NCI-H524 treated with DMSO at 0.1 percent for 48 hours (cell line): ENCODE data around the gene TSPAN9.

Experiments
- DNase-seq: peaks from one replicate; lab custom pipeline; 2025; lab: John Stamatoyannopoulos, UW

TSPAN9 gene

DNA sequence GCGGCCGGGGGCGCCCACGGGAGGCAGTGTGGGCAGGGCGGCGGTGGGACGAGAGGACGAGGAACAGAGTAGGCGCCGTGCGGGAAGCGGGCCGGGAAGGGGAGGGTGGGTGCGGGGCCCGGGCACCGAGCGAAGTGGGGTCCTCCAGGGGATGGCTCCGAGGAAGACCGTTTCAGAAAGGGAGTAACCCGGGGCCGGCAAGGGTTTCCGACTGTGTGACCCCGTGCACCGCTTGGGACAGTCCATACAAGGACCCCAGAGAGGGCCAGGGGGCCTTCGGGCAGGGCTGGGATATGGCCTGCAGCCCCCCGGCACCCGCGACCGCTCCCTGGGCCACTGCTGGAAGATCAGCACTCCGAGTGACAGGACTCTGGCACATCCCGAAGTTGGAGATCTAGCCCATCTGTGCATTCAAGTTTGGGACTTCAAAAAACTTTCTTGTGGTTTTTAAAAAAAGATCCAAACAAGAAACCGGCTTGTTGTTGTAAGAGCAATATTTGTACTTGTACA lies 448 bp downstream of the TSPAN9 start:
- no peak for DNase-seq

DNA sequence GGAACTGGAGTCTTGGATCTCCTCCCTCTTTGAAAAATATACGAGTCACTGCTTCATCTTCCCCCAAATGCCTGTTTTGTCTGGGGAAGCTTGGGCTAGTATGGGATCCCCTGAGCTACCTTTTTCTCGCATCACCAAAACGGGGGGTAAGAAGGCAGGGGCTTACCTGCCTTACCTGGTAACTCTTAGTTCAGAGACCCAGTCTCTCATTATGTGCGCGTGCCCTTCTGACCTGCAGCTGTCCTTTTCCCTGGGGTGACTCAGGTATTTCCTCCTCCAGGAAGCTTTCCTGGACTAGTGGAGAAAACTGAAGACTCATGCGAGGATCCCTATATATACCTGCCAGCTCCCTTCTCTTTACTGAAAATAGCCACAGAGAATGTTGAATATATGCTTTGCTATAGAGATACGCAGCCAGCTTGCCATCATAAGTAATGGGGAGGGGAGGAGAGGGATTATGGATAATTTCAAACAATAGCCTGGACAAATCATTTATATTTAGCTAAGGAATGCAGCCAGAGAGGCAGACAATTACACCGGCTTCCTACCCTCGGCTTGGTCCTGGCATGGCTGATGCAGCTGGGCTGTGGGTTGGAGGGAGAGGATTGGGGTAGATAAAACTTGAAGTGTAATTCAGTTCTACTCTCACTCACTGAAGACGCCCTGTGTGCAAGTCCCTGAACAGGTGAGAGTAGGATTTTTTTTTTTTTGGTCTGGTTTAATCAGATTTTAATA lies 1.1 kb downstream of the TSPAN9 start:
- no peak for DNase-seq

DNA sequence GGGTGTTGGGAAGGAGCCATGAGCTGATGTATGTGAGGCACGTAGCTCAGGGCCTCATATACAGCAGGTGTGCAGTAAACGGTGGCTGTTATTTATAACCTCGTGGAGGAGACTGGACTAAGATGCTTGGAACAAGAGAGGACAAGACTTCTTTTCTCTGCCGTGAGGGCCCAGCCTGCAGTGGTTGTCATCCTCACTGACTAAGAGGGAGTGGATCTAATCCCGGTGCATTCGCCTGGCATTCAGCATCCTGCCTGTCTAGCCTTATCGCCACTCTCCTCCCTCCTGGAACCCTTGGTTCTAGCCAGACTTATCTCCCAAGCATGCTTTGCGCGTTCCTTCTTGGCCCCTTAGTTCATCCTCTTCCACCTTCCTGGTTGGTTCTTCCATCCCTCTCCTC lies 3.9 kb downstream of the TSPAN9 start:
- no peak for DNase-seq

DNA sequence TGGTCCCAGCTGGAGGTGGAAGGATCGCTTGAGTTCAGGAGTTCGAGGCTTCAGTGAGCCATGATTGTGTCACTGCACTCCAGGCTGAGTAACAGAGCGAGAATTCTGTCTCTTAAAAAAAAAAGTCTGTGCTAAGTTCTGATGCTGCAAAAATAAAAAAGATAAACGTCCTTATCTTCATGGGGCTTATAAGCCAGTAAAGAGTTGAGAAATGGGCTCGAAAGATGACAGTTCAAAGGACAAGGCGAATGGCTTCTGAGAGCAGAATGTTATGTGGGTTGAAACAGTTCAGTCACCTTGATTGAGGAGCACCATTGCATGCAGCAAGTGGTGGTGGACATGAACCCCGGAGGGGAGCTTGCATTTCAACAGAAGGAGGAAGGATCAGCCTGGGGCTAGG lies 4.7 kb downstream of the TSPAN9 start:
- no peak for DNase-seq

DNA sequence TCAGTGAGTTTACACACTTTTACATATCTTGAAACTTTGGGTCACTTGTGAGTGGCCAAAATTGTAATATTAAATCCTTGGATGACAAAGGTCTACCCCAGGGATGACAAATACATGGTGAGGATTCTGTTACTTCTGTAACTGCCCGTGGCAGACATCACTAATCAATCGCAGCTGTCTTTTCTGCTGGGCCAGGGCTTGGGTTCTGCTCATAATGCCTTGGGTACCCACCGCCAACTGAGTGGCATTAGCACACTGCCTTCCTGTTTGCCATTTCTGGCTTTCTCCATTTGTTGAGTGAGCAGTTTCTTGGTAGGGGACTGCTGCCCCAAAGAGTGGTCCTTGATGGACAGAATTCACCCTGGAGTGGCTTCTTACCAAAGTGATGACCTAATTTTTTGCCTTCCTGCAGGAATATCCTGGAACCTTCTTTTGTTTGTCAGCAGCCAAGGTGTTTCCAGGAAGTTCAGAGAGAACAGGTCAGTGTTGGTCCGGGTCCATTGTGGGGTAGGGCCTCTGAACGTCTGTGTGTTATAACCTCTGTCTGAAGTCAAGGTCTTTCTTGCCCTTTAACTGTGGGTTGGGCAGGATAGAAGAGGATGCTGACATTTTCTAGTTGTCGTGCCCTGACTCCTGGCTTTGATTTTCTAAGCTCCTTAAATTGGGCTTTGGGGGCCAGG lies 6.2 kb downstream of the TSPAN9 start:
- DNase-seq: no peak

DNA sequence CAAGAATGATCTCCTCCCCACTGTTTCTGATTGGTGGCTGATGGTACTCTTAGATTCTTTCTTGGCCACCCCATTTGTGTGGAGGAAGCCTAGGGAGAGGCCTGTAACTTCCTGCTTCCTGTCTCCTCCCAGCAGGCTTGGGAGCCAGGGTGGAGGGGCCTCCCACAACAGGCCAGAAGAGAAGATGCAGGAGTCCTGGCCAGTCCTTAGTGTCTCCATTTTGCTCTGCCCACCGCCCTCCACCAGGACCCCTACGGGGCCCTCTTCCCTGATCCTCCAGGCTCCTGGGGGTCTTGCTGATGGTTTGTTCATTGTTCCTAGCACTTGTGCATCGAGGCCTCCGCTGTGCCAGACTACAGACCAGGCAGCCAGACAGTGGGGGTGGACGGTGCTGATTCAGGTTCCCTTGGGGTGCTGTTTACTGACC lies 6.8 kb downstream of the TSPAN9 start:
- no peak for DNase-seq

DNA sequence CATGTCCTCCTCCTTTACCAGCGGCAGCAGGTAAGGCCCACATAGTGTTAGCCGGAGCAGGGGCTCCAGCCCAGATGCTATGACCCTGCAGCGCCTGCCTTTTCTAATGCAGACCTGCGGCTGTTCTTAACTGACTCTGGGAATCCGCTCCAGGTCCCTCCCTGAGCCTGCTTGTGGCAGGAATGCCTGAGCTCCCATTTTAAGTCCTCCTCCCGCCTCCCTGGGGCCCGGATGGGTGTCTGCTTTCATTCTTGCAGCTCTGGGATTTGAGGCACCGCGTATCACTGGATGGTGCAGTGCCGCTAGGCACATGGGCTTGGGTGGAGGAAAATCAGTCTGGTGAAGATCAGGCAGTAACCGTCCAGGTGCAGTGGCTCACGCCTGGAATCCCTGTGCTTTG lies 7.6 kb downstream of the TSPAN9 start:
- DNase-seq: no peak

DNA sequence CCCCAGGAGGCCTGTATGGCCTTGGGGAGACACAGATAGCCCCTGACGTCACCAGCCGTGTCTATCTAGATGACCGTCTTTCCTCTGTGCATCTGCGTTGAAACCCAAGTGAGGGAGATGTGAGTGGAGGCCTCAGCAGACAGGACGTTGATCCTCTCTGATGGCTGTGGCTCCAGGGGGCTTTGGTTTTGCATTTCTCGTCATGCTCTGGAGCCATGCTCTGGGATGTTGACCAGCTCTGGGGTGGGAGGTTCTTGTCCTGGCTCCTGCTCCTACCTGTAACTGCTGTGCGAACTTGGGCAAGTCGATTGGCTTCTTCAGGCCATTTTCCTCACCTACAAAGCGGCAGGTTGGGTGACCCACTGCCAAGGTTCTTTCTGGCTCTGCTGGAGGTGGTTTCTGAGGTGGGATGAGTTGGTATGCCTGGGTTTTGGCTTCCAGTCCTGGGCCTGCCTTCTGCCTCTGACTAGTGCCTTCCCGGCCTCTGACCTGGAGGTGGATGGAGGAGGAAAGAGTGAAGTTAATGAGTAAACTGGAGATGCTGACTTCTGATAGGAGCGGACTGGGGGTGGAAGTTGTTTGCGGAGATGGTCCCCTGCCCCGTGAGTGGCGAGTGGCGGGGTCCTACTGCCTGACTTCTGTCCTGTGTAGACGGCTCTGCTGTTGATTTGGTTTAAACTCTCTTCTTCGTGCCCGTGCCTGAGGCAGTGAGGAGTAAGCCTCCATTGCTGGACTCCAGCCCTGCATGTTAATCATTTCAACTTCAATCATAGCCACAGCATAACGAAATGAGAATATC lies 8.4 kb downstream of the TSPAN9 start:
- DNase-seq: no peak

DNA sequence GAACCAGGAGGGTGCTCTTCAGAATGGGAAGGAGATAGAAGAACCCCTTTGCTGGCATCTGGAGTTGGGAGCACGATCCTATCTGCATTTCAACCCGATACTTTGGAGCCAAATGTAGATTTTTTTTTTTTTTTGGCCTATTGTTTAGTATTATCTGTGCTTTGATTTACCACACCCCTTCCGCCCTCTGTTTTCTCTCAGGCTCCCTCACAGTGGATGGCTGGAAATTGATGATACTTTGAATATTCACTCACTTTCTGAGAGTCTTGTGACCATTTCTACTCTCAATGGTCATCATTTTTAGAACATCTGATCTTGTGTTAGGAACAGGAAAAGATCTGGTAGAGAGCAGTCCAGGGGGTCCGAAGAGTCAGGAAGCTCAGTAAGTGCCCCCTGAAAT lies 9.0 kb downstream of the TSPAN9 start:
- no peak for DNase-seq

DNA sequence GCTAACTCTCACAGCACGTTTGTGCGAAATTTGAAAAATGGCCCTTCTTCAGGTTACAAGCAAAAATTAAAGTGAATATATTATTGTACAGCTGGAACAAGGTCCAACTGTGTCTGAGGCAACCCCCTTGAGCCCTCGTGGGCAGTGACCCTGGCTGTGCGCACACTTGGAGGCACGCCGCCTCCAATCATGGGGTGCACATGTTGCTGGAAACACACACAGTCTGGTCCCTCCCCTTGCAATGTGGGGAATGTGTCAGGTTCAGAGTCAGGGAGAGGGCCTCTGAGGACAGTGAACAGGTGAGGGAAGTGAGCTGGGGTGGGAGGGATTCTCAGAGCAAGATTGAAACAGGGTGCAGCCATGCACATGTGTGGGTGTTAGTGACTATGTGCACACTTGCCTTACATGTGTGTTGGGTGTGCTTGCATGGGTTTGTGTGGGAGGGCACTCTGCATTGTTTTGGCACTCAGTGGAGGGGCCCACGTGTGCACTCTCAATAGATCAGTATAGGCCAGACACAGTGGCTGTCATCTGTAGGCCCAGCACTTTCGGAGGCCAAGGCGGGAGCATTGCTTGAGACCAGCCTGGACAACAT lies 9.6 kb downstream of the TSPAN9 start:
- no peak for DNase-seq

DNA sequence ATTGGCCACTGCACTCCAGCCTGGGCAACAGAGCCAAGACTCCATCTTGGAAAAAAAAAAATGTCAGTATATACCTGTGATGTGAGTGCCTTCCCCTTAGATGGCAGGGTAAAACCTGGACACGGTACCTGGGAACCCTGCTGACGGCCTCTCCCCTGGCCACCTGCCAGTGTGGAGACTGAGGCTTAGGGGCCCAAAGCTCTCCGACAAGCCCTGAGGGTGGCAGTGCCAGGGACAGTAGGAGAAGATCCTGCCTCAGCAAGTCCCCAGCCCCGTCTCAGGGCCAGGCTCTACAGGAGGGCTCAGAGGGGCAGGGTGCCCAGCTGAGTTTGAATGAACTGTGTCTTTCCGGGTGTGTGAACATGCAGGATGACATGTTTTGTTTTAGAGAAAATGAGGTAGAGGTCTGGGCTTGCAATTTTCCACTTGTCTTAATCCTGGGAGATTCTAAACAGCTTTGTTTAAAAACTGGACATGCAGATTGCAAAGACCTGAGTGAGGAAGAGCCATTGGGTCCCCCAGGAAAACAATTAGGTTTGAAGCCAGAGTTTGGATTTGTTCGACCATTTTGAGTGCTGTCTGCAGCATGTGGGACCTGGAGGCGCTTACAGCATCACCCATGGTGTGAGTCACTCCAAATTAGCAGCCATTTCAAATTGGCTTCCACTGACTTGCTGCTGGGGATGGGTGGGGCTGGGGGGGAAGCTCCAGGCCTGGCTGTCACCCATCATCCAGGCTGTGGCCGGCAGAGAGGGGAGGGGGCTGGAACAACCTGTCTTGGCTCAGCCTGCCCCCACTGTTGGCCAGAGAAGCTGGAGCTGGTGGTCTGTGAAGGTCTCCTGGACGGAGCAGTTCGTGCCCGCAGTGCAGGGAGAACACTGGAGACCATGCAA lies 10.8 kb downstream of the TSPAN9 start:
- no peak for DNase-seq

DNA sequence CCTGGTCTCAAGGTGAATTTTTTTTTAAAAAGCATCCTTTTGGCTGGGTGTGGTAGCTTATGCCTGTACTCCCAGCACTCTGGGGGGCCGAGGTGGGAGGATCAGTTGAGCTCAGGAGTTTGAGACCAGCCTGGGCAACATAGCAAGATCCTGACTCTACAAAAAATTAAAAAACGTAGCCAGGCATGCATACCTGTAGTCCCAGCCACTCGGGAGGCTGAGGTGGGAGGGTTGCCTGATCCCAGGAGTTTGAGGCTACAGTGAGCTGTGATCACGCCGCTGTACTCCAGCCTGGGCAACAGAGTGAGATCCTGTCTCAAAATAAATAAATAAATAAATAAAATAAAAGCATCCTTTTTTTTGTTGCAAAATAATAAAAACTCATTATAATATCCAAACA lies 12.4 kb downstream of the TSPAN9 start:
- DNase-seq: no peak

DNA sequence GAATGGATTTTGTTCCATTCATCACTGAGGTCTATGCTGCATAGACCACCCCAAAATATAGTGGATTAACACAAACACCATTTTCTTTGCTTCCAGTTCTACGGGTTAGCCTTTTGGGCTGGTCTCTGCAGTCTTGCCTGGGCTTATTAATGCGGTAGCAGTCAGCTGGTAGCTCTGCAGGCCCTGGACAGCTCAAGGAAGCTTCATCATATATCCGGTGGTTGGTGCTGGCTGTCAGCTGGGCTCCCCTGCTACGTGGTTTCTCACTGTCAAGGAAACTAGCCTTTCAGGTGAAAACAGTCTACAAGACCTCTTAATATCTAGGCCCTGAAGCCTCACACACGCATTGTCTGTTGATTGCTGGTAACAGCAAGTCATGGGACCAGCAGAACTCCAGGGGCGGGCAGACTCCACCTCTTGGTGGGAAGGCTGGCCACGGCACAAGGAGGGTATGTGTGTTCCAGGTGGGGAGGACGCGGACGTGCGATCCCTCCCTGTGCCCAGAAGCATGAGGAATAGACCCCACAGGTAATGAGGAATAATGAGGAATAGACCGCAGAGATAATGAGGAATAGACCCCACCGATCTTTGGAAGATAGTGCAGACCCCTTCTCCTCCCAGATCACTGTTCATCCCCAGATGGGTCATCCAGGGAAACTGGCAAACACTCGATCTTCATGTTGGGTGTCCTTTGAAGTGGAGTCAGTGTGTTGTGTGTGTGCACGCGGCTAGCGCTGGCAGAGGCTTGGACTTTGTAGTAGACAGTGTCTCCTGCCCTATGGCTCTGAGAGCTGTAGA lies 13.3 kb downstream of the TSPAN9 start:
- DNase-seq: no peak

DNA sequence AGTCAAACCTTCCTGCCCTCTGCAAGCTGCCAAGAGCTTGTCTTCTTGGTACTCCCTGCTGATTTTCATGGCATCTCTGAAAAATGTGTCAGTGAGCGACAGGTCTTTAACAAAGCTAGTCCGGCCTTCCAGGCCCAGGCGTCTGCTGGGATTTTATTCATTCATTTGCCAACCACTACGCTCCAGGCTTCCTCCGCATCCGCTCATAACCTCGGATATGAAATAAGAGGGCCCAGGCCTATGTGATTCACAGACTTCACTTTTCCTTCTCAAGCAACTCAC lies 13.8 kb downstream of the TSPAN9 start:
- DNase-seq: no peak

DNA sequence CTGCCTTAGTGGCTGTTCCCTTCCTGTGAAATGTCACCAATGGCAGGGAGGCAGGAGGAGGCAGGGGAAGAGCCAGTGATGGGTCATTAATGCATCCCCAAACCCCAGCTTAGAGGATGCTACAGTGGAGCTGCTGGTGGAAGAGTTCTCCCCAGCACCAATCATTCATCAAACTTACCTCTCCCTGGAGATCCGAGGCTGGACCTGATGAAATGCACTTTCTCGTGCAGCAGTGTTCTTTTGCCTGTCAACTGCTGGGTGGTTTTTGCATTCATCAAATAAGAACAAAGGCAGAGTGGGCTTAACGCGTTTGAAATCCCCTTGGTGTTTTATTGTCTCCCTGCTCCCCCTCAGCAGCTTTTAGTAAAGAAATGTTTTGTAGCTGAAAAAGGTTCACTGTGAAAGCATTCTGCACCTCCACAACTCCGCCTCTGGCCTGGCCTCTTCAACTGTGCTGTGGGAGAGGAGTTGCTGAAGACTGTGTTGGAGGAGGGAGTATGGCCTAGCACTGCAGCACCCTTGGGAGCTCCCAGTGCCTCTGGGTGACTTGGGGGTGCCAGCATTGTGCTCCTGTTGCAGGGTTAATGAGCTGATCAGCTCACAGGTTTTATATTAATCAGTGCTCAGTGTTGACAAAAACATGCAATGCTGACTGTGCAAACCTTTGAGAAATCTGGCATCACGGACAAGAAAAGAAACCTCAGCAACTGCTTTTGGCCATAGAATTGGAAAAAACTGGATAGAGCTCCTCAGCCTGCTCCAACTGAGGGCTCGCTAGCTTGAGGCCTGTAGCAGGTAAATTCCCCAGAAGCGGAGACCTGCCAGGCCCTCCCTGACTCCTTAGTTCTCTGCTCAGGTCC lies 14.4 kb downstream of the TSPAN9 start:
- no peak for DNase-seq

DNA sequence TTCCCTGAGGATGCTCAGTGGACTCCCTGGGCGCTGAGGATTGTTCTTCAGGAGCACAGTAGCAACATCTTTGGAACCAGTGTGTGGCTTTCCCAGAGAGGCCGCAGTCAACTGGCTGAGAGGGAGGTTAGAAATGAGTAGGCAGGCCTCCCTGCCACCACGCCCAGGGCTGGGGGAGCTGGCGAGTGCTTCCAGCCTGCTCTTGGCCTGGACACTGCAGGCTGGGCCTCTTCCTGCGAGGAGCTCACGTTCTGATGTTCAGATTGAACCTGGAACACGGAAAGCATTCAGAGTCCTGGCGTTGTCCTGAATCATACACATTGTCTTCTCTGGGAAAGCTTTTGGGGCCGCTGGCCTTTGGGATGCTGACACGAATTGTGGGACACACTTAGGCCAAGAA lies 15.6 kb downstream of the TSPAN9 start:
- DNase-seq: no peak

DNA sequence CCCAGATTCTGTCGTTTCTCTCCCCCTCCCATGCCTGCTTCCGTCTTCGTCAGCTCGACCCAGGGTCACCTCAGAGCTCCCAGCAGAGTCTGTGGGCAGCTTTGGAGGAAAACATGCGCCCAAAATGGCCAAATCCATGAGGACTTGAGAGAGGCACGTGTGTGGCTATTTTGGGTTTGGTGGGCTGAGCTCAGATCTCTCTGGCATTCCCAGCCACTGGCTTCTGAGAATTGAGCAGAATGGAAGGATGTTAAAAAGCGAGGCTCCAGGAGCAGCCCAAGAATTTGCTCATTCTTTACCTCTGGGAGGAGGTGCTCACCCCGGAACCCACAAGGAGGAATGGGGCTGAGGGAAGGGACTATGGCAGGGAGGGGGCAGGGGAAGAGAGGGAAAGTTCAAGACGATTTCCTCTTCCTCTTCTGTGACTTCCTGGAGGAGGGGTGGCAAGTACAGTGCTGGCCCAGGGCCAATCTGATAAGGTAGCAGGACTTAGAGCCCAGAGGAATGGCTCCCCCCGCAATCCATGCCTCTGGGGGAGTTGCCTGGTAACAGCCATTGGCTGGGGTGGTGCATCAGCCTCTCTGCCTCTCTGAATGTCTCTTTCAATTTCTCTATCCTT lies 20.1 kb downstream of the TSPAN9 start:
- no peak for DNase-seq

DNA sequence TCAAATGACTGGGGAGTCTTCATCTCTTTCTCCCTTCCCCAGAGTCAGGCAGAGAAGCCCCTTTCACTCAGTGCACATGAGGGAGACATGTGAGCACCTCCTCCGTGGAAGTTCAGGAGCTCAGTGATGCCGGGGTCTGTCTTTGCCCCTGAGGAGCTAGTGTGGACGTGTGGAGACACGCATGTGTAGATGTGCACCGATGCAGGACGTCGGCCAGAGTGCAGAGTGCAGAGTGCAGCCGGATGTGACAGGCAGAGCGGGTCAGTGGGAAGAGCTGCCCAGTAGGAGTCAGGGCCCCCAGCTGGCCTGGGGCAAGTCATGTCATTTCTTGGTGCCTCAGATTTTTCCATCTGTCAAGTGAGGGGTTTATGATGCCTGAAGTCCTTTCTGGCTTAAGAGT lies 20.7 kb downstream of the TSPAN9 start:
- no peak for DNase-seq

DNA sequence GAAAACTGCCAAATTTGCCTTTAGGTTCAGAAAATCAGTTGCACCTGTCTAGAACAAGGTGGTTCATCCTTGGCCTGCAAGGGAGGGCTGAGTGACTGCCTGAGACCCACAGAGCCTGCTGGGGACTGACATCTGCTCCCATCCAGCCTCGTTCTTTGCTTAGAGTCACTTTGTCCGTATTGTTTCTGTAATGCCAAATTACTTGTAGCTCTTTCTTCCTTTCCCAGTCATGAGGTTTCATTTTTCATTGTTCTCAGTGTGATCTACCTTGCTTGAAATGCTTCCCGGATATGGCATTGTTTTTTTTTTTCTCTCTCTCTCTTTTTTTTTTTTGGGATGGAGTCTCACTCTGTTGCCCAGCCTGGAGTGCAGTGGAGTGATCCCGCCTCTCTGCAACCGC lies 21.3 kb downstream of the TSPAN9 start:
- no peak for DNase-seq
